ENCODE data around the gene SORCS3.

SORCS3 gene

DNA sequence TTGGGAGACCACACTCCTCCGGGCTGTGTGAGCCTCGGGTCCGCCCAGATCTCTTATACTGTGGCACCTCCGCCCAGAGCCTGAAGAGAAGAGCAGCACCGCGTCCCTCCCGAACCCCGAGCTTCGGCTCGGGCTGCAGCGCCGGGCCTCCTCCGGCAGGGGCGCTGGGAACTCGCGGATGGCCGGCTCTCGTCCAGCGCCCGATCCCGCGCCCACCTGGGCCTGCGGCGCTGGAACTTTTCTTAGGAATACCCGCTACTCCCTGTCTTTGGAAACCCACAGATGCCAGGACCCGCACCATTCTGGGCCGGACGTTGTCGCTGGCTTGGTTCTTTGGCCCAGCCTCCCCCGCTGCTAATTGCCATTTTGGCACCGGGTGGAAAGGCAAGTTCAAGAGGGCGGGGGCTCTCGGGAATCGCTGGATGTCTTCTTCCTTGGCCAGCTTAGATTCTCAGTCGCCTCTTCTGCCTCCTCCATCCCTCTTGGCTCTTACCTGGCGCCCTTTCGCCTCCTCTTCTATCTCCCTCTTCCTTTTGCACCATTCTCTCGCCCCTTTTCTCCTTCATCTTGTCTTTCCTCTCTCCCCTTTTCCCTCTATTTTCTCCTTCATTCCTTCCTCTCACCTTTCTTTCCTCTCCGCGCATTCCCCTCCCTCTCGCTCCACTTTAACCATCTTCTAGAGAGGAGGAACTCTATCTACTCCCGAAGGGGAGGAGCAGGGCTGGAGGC is 2.1 kb upstream of the SORCS3 start:
- TF ChIP-seq, protein P1, sequence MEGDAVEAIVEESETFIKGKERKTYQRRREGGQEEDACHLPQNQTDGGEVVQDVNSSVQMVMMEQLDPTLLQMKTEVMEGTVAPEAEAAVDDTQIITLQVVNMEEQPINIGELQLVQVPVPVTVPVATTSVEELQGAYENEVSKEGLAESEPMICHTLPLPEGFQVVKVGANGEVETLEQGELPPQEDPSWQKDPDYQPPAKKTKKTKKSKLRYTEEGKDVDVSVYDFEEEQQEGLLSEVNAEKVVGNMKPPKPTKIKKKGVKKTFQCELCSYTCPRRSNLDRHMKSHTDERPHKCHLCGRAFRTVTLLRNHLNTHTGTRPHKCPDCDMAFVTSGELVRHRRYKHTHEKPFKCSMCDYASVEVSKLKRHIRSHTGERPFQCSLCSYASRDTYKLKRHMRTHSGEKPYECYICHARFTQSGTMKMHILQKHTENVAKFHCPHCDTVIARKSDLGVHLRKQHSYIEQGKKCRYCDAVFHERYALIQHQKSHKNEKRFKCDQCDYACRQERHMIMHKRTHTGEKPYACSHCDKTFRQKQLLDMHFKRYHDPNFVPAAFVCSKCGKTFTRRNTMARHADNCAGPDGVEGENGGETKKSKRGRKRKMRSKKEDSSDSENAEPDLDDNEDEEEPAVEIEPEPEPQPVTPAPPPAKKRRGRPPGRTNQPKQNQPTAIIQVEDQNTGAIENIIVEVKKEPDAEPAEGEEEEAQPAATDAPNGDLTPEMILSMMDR (IDR thresholded peaks at IDR 0.05; ENCODE audit: low read depth, low read length, missing control alignments): peak; percentile 72
- H3K4me3 ChIP-seq (ENCODE audit: low read depth, low read length): peak overlapping the region; percentile 15; the same call in 1 of the 2 replicates
- DNase-seq (ENCODE audit: low read depth): no peak

DNA sequence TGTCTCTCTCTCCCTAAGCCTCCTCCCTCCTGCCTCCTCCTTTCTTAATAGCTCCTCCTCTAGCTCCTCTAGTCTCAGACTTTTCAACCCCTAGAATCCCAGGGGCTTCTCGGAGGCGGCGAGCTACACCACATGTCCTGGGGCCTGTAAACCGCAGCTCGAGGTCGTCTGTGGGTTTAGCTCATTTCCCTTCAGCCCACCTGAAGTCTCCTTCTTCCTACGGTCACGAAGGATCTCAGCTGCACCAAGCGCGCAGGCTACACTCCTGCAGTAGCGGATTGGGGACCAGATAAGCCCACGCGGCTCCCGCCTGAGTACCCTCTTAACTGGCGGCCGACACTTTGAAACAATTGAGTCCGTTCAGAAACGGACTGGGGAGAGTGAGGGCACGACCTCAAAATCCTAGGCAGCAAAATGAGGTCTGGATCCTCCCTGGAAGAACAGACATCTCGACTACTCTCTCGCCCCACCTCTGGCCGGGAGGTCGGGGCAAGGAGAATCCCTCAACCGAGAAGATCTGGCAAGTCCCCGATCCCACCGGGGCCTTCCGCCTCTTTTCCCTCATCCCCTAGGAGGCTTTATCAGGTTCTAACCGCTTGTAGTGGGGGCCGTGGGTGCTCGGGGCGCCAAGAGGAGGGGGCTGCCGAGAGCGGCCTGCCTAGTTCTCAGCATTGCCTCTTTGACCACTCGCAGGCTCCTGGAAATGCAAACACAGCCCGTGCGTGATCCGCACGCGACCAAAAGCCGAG is 1.3 kb upstream of the SORCS3 start:
- no peak overlapping the region; the same call in 1 of the 2 replicates for H3K4me3 ChIP-seq (ENCODE audit: low read depth, low read length)
- TF ChIP-seq, protein P1 (IDR thresholded peaks at IDR 0.05; ENCODE audit: low read depth, low read length, missing control alignments): no peak
- DNase-seq (ENCODE audit: low read depth): no peak

DNA sequence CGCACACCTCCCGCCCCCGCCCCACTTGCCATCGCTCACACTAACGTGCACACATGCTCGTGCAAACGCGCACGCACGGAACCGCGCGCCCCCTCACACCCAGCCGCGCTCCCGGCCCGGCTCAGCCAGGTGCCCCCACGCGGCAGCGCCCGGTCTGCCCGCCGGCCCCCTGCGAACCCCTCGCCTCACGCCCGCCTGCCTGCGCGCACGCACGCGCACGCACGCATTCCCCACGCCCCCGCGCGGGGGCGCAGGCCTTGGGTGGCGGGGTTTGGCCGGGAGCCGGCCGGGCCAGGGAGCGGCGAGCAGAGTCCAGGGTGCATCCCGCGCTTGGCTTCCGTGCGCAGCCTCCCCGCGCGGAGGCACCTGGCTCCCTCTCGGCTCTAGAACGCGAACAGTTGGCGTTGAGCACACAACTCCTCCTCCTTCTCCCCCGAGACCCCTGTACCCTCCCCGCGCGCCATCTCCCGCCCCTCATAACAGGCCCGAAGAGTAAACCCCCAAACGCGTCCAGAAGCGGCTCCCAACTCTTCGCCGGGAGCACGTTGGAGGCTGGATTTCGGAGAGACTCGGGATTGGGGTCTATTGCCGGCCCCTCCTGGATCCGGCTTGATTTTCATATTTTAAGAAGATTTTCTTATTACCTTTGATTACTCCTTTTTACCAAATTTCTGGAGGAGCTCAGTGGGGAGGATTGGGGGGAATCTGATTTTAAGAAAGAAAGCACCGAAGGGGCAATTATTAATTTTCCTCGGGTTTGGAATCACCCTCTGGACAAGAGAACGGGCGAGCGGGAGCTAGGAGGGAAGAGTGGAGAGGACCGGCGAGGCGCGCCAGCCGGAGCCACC is 527 bp upstream of the SORCS3 start:
- H3K4me3 ChIP-seq (ENCODE audit: low read depth, low read length): no peak overlapping the region; the same call in 1 of the 2 replicates
- TF ChIP-seq, protein P1 (IDR thresholded peaks at IDR 0.05; ENCODE audit: low read depth, low read length, missing control alignments): no peak
- no peak for DNase-seq (ENCODE audit: low read depth)

DNA sequence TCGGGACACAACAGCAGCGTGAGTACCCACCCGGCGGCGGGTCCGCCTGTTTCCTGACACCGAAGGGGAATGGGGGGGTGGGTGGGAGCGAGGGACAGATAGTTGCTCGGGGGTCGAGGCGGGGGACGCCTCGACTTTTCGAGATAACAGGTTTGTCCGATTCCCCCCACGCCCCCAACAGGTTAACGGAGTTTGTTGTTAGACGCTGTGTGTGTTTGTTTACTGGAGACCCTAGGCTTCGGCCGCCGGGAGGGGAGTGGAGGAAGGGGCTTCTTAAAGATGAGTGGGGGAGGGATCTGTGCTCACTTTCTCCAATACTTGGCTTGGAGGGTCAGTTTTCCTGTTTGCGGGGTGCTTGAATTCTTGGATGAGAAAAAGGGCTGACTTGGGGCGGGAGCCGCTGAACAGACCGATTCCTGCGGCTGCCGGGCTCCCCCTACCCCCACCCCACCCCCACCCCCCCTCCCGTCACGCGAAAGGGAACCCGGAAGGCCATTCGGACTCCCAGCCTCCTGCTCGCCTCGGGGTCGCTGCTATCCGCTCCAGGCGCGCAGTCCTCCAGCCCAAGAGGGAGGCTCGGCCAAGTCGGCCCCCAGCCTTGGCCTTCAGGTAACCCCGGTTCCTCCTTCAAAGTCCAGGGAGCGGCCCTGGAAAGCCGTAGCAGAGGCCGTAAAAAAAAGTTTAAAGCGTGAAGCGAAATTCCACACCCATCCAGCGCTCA is 1.0 kb downstream of the SORCS3 start:
- no peak for DNase-seq (ENCODE audit: low read depth)
- TF ChIP-seq, protein P1 (IDR thresholded peaks at IDR 0.05; ENCODE audit: low read depth, low read length, missing control alignments): no peak
- H3K4me3 ChIP-seq (ENCODE audit: low read depth, low read length): no peak overlapping the region; the same call in 1 of the 2 replicates

DNA sequence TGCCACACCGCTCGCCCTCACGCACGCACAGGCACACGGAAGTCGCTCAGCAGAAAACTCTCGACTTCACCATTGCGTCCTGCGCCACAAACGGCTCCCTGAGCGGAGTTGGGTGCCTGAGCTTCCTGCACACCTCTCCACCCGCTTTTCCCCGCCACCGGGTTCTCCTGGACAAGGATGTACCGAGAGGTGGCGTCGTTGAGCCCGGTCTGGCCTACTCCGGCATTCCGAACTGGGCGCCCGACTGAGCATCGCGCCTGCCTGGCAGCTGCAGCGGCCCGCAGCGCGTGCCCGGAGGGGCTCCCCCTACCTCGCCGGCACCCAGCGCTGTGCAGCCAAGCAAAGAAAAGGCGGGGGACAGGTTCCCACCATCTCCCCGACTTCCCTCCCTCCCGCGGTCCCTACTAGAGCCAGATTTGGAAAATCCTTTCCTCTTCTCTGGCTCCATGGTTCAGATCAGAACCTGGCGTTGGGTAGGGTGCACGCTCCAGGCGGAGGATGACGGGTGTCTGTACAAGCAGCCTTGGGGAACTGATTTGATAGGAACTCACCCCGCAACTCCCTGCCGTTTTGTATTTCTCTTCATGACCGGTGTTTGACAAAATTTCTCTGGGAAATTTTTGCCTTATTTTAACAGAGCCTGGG is 1.7 kb downstream of the SORCS3 start:
- TF ChIP-seq, protein P1 (IDR thresholded peaks at IDR 0.05; ENCODE audit: low read depth, low read length, missing control alignments): peak; percentile 43
- no peak for DNase-seq (ENCODE audit: low read depth)
- no peak overlapping the region for H3K4me3 ChIP-seq (ENCODE audit: low read depth, low read length)

DNA sequence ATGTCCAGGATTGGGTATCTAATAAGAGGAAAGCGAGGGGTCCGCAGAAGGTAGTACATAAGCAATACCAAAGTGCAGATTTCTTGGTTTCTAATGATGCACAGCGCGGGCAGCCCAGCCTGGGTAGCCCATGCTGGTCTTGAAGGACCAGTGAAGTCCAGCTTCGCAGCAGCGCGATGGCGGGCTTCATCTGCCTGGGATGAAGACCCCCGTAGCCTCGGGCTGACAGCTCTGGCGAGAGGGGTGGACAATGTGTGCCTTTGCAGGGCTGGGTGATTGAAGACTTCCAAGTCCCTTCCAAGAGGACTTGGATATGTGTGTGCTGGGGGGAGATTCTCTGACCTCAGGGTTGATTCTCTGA is 2.2 kb downstream of the SORCS3 start:
- TF ChIP-seq, protein P1 (IDR thresholded peaks at IDR 0.05; ENCODE audit: low read depth, low read length, missing control alignments): no peak
- H3K4me3 ChIP-seq (ENCODE audit: low read depth, low read length): no peak overlapping the region
- DNase-seq (ENCODE audit: low read depth): no peak

Data from GM12864 (cell line).